HepG2 (cell line): ENCODE measurements around the gene IL3. TPM values are rescaled to one million over a fixed set of nuclear protein-coding genes. Genes with fewer than 3 reads are reported as not detected.

Experiments
- ATAC-seq: fragments of 200-7000 bp; cut with Tn5 transposase; 3 replicates; pipeline ENCODE4 v1.9.1; 2020; ENCODE audit warnings: mild to moderate bottlenecking, moderate library complexity
- BruUV-seq: library from RNA; stranded (reverse); fragments of 400-500 nt; replicated peaks from 2 replicates; lab custom pipeline; 2021; lab: Mats Ljungman, UMichigan
- CTCF ChIA-PET: fragments of 300-600 bp; formaldehyde crosslinking; extraction: SDS; loops from one replicate; lab custom pipeline; 2021; ENCODE audit warnings: low total read pairs, inconsistent platforms, low intra/inter-chr PET ratio; lab: Yijun Ruan, JAX
- POLR2A ChIA-PET: fragments of 350-600 bp; sonication (Branson Sonifier 250); formaldehyde crosslinking; loops from one replicate; lab custom pipeline; 2020; ENCODE audit warnings: antibody characterized with exemption, inconsistent platforms; lab: Yijun Ruan, JAX
- DNase-seq: peaks from one replicate; pipeline ENCODE4 v3.0.0-alpha.2; 2015; ENCODE audit warnings: low spot score
- FAIRE-seq: peaks from 3 replicates; lab custom pipeline; 2011; peaks lifted over from hg19 to GRCh38; lab: Jason Lieb, UNC
- H2AFZ ChIP-seq: one replicate; pipeline ENCODE4 v1.6.1; 2011; ENCODE audit warnings: low read length, inconsistent platforms
- H3K27ac ChIP-seq: fragments of 300-600 bp; 3 replicates; pipeline ENCODE4 v1.8.0; 2011; ENCODE audit warnings: mixed run types, mild to moderate bottlenecking, mixed read lengths, low read length, inconsistent platforms; ENCODE audit not compliant: insufficient read depth; ENCODE audit errors: extremely low read length
- H3K27me3 ChIP-seq, 2 experiments: fragments of 200-600 bp in 1 of 2; 2 replicates in 1 of 2; 3 replicates in 1 of 2; pipeline versions ENCODE4 v1.6.0 to v1.8.0; 2011; ENCODE audit warnings: low read length in 2 of 2, mild to moderate bottlenecking in 2 of 2, moderate library complexity in 2 of 2, inconsistent platforms in 1 of 2; ENCODE audit not compliant: insufficient read depth in 2 of 2, control insufficient read depth in 1 of 2
- H3K36me3 ChIP-seq, 2 experiments: fragments of 200-600 bp in 1 of 2; replicated peaks in 1 of 2; 2 replicates in 1 of 2; 3 replicates in 1 of 2; pipeline versions ENCODE4 v1.5.1 to v1.8.0; 2011; ENCODE audit warnings: low read length in 2 of 2, inconsistent platforms in 1 of 2; ENCODE audit not compliant: insufficient read depth in 2 of 2, control insufficient read depth in 1 of 2
- H3K4me1 ChIP-seq: 2 replicates; pipeline ENCODE4 v1.5.1; 2012; ENCODE audit warnings: low read length, inconsistent platforms; ENCODE audit not compliant: insufficient read depth
- H3K4me2 ChIP-seq: 2 replicates; pipeline ENCODE4 v1.6.0; 2011; ENCODE audit warnings: low read depth, low read length, inconsistent platforms
- H3K4me3 ChIP-seq, 3 experiments: fragments of 200-600 bp in 1 of 3; sonication (generic), shearing (Covaris generic) in 1 of 3; replicated peaks in 1 of 3; 2 replicates each; pipeline ENCODE4 v1.5.1; 2011 to 2016; ENCODE audit warnings: low read length in 3 of 3, inconsistent platforms in 2 of 3, low read depth in 2 of 3, mild to moderate bottlenecking in 2 of 3, control low read depth in 1 of 3, mixed read lengths in 1 of 3; ENCODE audit not compliant: insufficient read depth in 1 of 3
- H3K79me2 ChIP-seq: one replicate; pipeline ENCODE4 v1.6.1; 2011; ENCODE audit warnings: low read length, inconsistent platforms; ENCODE audit not compliant: insufficient read depth
- H3K9ac ChIP-seq: 2 replicates; pipeline ENCODE4 v1.6.0; 2011; ENCODE audit warnings: mild to moderate bottlenecking, low read depth, low read length, inconsistent platforms; ENCODE audit not compliant: insufficient read depth
- H3K9me3 ChIP-seq: 2 replicates; pipeline ENCODE4 v1.5.1; 2012; ENCODE audit warnings: mild to moderate bottlenecking, low read length
- H4K20me1 ChIP-seq: 2 replicates; pipeline ENCODE4 v1.6.0; 2011; ENCODE audit warnings: inconsistent platforms, mild to moderate bottlenecking, low read length, moderate library complexity; ENCODE audit not compliant: insufficient read depth
- AGO1 ChIP-seq: fragments of 200-400 bp; formaldehyde crosslinking; IDR thresholded peaks from 2 replicates; pipeline ENCODE4 v1.6.1; 2017; ENCODE audit warnings: mild to moderate bottlenecking, low read depth, low read length, moderate library complexity; ENCODE audit not compliant: poor library complexity, severe bottlenecking
- E2F5 ChIP-seq: sonication (generic); formaldehyde crosslinking; conservative IDR thresholded peaks from 2 replicates; pipeline ENCODE4 v1.4.0; 2020; ENCODE audit warnings: missing genetic modification reagents
- HOMEZ ChIP-seq: IDR thresholded peaks from 2 replicates; pipeline ENCODE4 v1.6.1; 2016; ENCODE audit warnings: low read depth
- NR2F6 ChIP-seq, 2 experiments: IDR thresholded peaks; 2 replicates each; pipeline ENCODE4 v1.6.1; 2016; ENCODE audit warnings: antibody characterized with exemption in 1 of 2, mild to moderate bottlenecking in 1 of 2
- ONECUT2 ChIP-seq: sonication (generic); formaldehyde crosslinking; IDR thresholded peaks from 2 replicates; pipeline ENCODE4 v1.4.0; 2020; ENCODE audit warnings: missing genetic modification reagents
- PCBP1 ChIP-seq: fragments of 200-400 bp; formaldehyde crosslinking; IDR thresholded peaks from 2 replicates; pipeline ENCODE4 v1.6.1; 2017; ENCODE audit warnings: mild to moderate bottlenecking, low read depth, low read length, borderline replicate concordance
- SIX1 ChIP-seq: sonication (generic); formaldehyde crosslinking; IDR thresholded peaks from 2 replicates; pipeline ENCODE4 v1.4.0; 2020; ENCODE audit warnings: missing genetic modification reagents, borderline replicate concordance
- SNAPC4 ChIP-seq: sonication (generic); formaldehyde crosslinking; IDR thresholded peaks from 2 replicates; pipeline ENCODE4 v1.4.0; 2020; ENCODE audit warnings: mild to moderate bottlenecking, missing genetic modification reagents
- ZNF136 ChIP-seq: sonication (generic); formaldehyde crosslinking; IDR thresholded peaks from 2 replicates; pipeline ENCODE4 v1.8.1; 2022; ENCODE audit warnings: low read depth, mild to moderate bottlenecking, moderate library complexity, missing genetic modification reagents
- ZNF552 ChIP-seq: sonication (generic); formaldehyde crosslinking; IDR thresholded peaks from 2 replicates; pipeline ENCODE4 v1.9.0; 2022; ENCODE audit warnings: missing genetic modification reagents, mild to moderate bottlenecking, borderline replicate concordance
- WGBS: methylation state at CpG from one replicate; pipeline ENCODE4 v1.1.6; 2017; ENCODE audit warnings: low lambda C conversion rate; 5-methylcytosine and 5-hydroxymethylcytosine counted together
- in situ Hi-C: cut with HindIII; loops from 2 replicates; pipeline ENCODE4 v1.10.0; 2017; ENCODE audit warnings: low pct_unique_long_range_greater_than_20kb; ENCODE audit not compliant: extremely low pct_ligation_motif_present
- intact Hi-C: fragments of 100-400 bp; cut with micrococcal nuclease; formaldehyde crosslinking; loops from one replicate; pipeline ENCODE4 v1.10.0; 2022; ENCODE audit not compliant: unreplicated experiment
- polyA plus RNA-seq, 8 experiments: library from polyadenylated mRNA; depleted of rRNA in 3 of 8; stranded (reverse) in 7 of 8; unstranded in 1 of 8; fragments of >200 nt; fragmentation: Illumina TruSeq in 4 of 8; extraction: Trizol in 4 of 8; gene quantifications; 2 replicates each; pipeline versions ENCODE4 v1.2.1 to v1.2.3, GENCODE V29; 2011 to 2016; ENCODE audit warnings: low read depth in 4 of 8, missing spikeins in 1 of 8, mixed read lengths in 1 of 8; ENCODE audit not compliant: insufficient read depth in 1 of 8
- total RNA-seq, 5 experiments: library from RNA; depleted of rRNA; stranded (reverse); fragments of >200 nt; fragmentation: Illumina TruSeq; extraction: Trizol; gene quantifications; 2 replicates each; pipeline ENCODE4 v1.2.3, GENCODE V29; 2016; ENCODE audit warnings: low read depth in 1 of 5
- TF ChIP-seq, protein P1 (sequence below): sonication (generic); formaldehyde crosslinking; IDR thresholded peaks from 2 replicates; pipeline ENCODE4 v1.9.0; 2022; ENCODE audit warnings: missing genetic modification reagents, mild to moderate bottlenecking, borderline replicate concordance

IL3 gene
- total and polyA plus RNA-seq, 2 of the 13 experiments (the other 11 are each of a cell fraction or from before 2014, with no cell fraction given), result not detected

GRCh38 chr5:132110930-132111329, 50.5 kb downstream of the IL3 start (continued):
- TF ChIP-seq SNAPC4 (CRISPR knock-in tag) (no peak), PCBP1 (no peak), ZNF552 (CRISPR knock-in tag) (no peak), ZNF136 (CRISPR knock-in tag) (no peak), SIX1 (no peak)
- TF ChIP-seq, protein P1, sequence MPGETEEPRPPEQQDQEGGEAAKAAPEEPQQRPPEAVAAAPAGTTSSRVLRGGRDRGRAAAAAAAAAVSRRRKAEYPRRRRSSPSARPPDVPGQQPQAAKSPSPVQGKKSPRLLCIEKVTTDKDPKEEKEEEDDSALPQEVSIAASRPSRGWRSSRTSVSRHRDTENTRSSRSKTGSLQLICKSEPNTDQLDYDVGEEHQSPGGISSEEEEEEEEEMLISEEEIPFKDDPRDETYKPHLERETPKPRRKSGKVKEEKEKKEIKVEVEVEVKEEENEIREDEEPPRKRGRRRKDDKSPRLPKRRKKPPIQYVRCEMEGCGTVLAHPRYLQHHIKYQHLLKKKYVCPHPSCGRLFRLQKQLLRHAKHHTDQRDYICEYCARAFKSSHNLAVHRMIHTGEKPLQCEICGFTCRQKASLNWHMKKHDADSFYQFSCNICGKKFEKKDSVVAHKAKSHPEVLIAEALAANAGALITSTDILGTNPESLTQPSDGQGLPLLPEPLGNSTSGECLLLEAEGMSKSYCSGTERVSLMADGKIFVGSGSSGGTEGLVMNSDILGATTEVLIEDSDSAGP (CRISPR knock-in tag), result no peak

DNA sequence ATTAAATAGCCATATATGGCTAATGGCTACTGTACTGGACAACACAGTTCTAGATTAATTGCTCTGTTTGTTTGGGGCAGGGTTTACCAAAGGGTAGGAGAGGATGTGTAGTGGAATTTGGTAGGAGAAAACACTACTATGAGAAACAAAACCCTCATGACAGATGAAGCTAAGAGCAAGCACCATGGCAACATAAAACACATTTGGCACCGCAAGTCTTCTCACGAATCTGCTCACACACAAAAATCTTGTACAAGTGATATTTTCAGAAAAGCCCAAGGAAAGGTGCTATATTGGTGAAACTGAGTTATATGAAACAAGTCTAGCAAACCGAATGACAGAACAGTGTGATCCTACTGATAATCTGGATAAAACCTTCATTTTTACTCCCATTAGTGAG, 51.7 kb downstream of the IL3 start:
- H3K4me2 ChIP-seq, result no peak overlapping the region
- no peak overlapping the region for H3K9ac ChIP-seq
- H4K20me1 ChIP-seq, result no peaks in the 10 kb centered on the region
- no peaks in the 10 kb centered on the region for H3K9me3 ChIP-seq
- ATAC-seq (no peak), FAIRE-seq (no peak), DNase-seq (no peak)
- no peaks in the 10 kb centered on the region for H3K27me3 ChIP-seq
- TF ChIP-seq E2F5 (CRISPR knock-in tag), result no peak
- no peak for TF ChIP-seq NR2F6 (IDR thresholded peaks at IDR 0.05)
- TF ChIP-seq NR2F6 (CRISPR knock-in tag; IDR thresholded peaks at IDR 0.05), result no peak
- TF ChIP-seq HOMEZ (CRISPR knock-in tag), result no peak
- TF ChIP-seq ONECUT2 (CRISPR knock-in tag), result no peak
- TF ChIP-seq AGO1, result no peak
- H3K79me2 ChIP-seq, result no peaks in the 10 kb centered on the region
- in situ Hi-C loops (no loop called here), intact Hi-C loops (no loop called here)
- WGBS, result 39% methylated on average over 3 of the region's 3 CpGs
- POLR2A ChIA-PET, result no interaction called here
- H3K27ac ChIP-seq, result no peak overlapping the region
- H3K4me3 ChIP-seq, result no peak overlapping the region
- CTCF ChIA-PET, result no interaction called here
- H3K36me3 ChIP-seq, result no peaks in the 10 kb centered on the region
- H3K4me1 ChIP-seq, result peaks cover 7% of the 10 kb centered on the region
- no TSS peak for BruUV-seq
- H2AFZ ChIP-seq, result no peak overlapping the region
